HEK293T (cell line): ENCODE results near the gene DLG2.

Source experiments
- BHLHE40 ChIP-seq: fragments of 450-650 bp; IDR thresholded peaks from 2 replicates; pipeline ENCODE4 v1.6.1; 2016; ENCODE audit warnings: mild to moderate bottlenecking, moderate library complexity, borderline replicate concordance
- FOXK2 ChIP-seq: fragments of 450-650 bp; IDR thresholded peaks from 2 replicates; pipeline ENCODE4 v1.6.1; 2016; ENCODE audit warnings: mild to moderate bottlenecking
- NFRKB ChIP-seq: fragments of 450-650 bp; IDR thresholded peaks from 2 replicates; pipeline ENCODE4 v1.6.1; 2016; ENCODE audit warnings: mild to moderate bottlenecking, moderate library complexity

DNA sequence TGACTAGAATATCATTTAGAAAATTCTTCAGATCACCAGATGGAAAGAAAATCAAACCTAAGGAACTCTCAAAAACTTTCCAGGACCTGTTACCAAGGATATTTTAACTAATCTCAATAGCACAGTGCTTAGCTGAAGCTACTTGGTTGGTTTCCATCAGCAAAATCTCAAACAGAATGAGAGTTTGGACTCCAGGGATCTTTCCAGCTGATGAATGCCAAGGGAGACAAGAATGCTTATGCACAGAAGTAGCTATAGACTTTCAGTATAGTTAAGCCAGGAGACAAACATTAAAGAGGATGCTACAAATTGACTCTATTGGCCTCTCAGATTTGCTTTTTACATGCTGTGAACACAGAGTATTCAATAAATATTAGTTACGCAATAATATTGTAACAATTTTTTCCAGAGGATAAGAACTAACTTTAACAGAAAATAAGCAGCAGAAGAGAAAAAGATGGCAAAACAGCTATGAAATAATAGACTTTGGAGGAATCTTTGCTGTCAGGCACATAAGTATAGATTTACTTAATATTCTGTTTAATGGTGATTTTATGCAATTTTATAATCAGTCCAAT, 331.4 kb downstream of the DLG2 start:
- TF ChIP-seq BHLHE40 (no peak), FOXK2 (no peak), NFRKB (no peak)
